IMR-90 (cell line): ENCODE measurements around the gene SLPI. TPM values are rescaled to one million over a fixed set of nuclear protein-coding genes. Genes with fewer than 3 reads are reported as not detected.

ENCODE experiments used
- ATAC-seq: fragments of 200-7000 bp; cut with Tn5 transposase; 2 replicates; pipeline ENCODE4 v1.9.1; 2020; ENCODE audit warnings: low read depth, mild to moderate bottlenecking, moderate library complexity
- BruUV-seq: library from RNA; stranded (reverse); fragments of 400-500 nt; replicated peaks from 2 replicates; lab custom pipeline; 2021; lab: Mats Ljungman, UMichigan
- CTCF ChIA-PET: fragments of 300-600 bp; formaldehyde crosslinking; extraction: SDS; loops from one replicate; lab custom pipeline; 2021; ENCODE audit warnings: antibody characterized with exemption; lab: Yijun Ruan, JAX
- POLR2A ChIA-PET: fragments of 300-600 bp; sonication (Branson Sonifier 250); formaldehyde crosslinking; loops from one replicate; lab custom pipeline; 2022; ENCODE audit warnings: antibody characterized with exemption; ENCODE audit not compliant: unreplicated experiment; lab: Charles Lee
- DNase-seq: peaks from one replicate; pipeline ENCODE4 v3.0.0; 2013
- H2AFZ ChIP-seq: replicated peaks from 2 replicates; pipeline ENCODE3; 2013; ENCODE audit warnings: low read length, mild to moderate bottlenecking; ENCODE audit not compliant: poor library complexity
- H2AK5ac ChIP-seq: 2 replicates; pipeline ENCODE4 v1.6.1; 2013; ENCODE audit warnings: low read depth, low read length, inconsistent platforms
- H2AK9ac ChIP-seq: replicated peaks from 2 replicates; pipeline ENCODE3; 2013; ENCODE audit warnings: mild to moderate bottlenecking, low read depth, low read length, moderate library complexity; ENCODE audit not compliant: poor library complexity
- H2BK120ac ChIP-seq: 2 replicates; pipeline ENCODE4 v1.6.1; 2013; ENCODE audit warnings: low read depth, low read length, inconsistent platforms
- H2BK15ac ChIP-seq: 3 replicates; pipeline ENCODE4 v1.6.1; 2013; ENCODE audit warnings: low read depth, low read length, inconsistent platforms
- H2BK20ac ChIP-seq: 2 replicates; pipeline ENCODE4 v1.6.1; 2013; ENCODE audit warnings: low read depth, mild to moderate bottlenecking, inconsistent platforms, low read length, moderate library complexity
- H2BK5ac ChIP-seq: 2 replicates; pipeline ENCODE4 v1.6.1; 2013; ENCODE audit warnings: mild to moderate bottlenecking, low read depth, low read length, inconsistent platforms; ENCODE audit not compliant: poor library complexity, severe bottlenecking
- H3K14ac ChIP-seq: replicated peaks from 2 replicates; pipeline ENCODE4 v1.6.1; 2013; ENCODE audit warnings: low read depth, low read length, inconsistent platforms
- H3K18ac ChIP-seq: 2 replicates; pipeline ENCODE4 v1.6.1; 2013; ENCODE audit warnings: low read depth, low read length, control low read depth
- H3K23ac ChIP-seq: 2 replicates; pipeline ENCODE4 v1.6.1; 2013; ENCODE audit warnings: low read depth, low read length, inconsistent platforms
- H3K27ac ChIP-seq: 2 replicates; pipeline ENCODE4 v1.5.1; 2013; ENCODE audit warnings: mild to moderate bottlenecking, control low read depth, low read length; ENCODE audit not compliant: insufficient read depth
- H3K27me3 ChIP-seq: 2 replicates; pipeline ENCODE4 v1.6.1; 2013; ENCODE audit warnings: low read length; ENCODE audit not compliant: control insufficient read depth, insufficient read depth
- H3K36me3 ChIP-seq: 2 replicates; pipeline ENCODE4 v1.6.1; 2013; ENCODE audit warnings: low read length, mixed read lengths; ENCODE audit not compliant: control insufficient read depth, insufficient read depth
- H3K4ac ChIP-seq: 2 replicates; pipeline ENCODE4 v1.6.1; 2013; ENCODE audit warnings: low read depth, low read length, inconsistent platforms
- H3K4me1 ChIP-seq: 2 replicates; pipeline ENCODE4 v1.6.1; 2013; ENCODE audit warnings: low read length, mixed read lengths; ENCODE audit not compliant: control insufficient read depth, insufficient read depth
- H3K4me2 ChIP-seq: 2 replicates; pipeline ENCODE4 v1.6.1; 2013; ENCODE audit warnings: low read depth, mild to moderate bottlenecking, control low read depth, low read length, moderate library complexity
- H3K4me3 ChIP-seq: 2 replicates; pipeline ENCODE4 v1.5.1; 2013; ENCODE audit warnings: low read depth, mild to moderate bottlenecking, control low read depth, low read length, moderate library complexity; ENCODE audit not compliant: insufficient read depth
- H3K56ac ChIP-seq: 2 replicates; pipeline ENCODE4 v1.6.1; 2013; ENCODE audit warnings: low read length, inconsistent platforms; ENCODE audit not compliant: insufficient read depth; ENCODE audit errors: extremely low read depth
- H3K79me1 ChIP-seq, 2 experiments: 2 replicates each; pipeline ENCODE4 v1.6.1; 2013; ENCODE audit warnings: low read length in 2 of 2, inconsistent platforms in 1 of 2, low read depth in 1 of 2
- H3K9ac ChIP-seq: 2 replicates; pipeline ENCODE4 v1.6.1; 2013; ENCODE audit warnings: low read depth, low read length, control low read depth
- H3K9me1 ChIP-seq: 2 replicates; pipeline ENCODE4 v1.6.1; 2013; ENCODE audit warnings: low read length, inconsistent platforms; ENCODE audit not compliant: insufficient read depth
- H3K9me3 ChIP-seq: 2 replicates; pipeline ENCODE4 v1.6.1; 2013; ENCODE audit warnings: low read length; ENCODE audit not compliant: control insufficient read depth, insufficient read depth
- H4K20me1 ChIP-seq: 2 replicates; pipeline ENCODE4 v1.6.1; 2013; ENCODE audit warnings: low read length, inconsistent platforms; ENCODE audit not compliant: insufficient read depth
- H4K5ac ChIP-seq: 2 replicates; pipeline ENCODE4 v1.6.1; 2013; ENCODE audit warnings: mild to moderate bottlenecking, low read depth, low read length, control low read depth
- H4K8ac ChIP-seq, 2 experiments: 2 replicates each; pipeline ENCODE4 v1.6.1; 2013; ENCODE audit warnings: low read depth in 2 of 2, low read length in 2 of 2, control low read depth in 1 of 2, inconsistent platforms in 1 of 2
- H4K91ac ChIP-seq: 2 replicates; pipeline ENCODE4 v1.6.1; 2013; ENCODE audit warnings: low read depth, low read length, inconsistent platforms; ENCODE audit not compliant: insufficient read depth
- BHLHE40 ChIP-seq: fragments of 150-350 bp; IDR thresholded peaks from 2 replicates; pipeline ENCODE4 v1.6.1; 2016; ENCODE audit warnings: mild to moderate bottlenecking, low read depth, low read length
- CEBPB ChIP-seq: IDR thresholded peaks from 2 replicates; pipeline ENCODE4 v1.6.1; 2012; ENCODE audit warnings: low read depth, low read length, improper control_type of control experiment
- MAZ ChIP-seq: IDR thresholded peaks from 2 replicates; pipeline ENCODE4 v1.6.1; 2012; ENCODE audit warnings: low read depth, mild to moderate bottlenecking, low read length, improper control_type of control experiment, moderate library complexity, borderline replicate concordance
- SMC3 ChIP-seq: fragments of 150-350 bp; IDR thresholded peaks from 2 replicates; pipeline ENCODE4 v1.6.1; 2016; ENCODE audit warnings: low read depth, mild to moderate bottlenecking, antibody characterized with exemption, low read length, moderate library complexity
- WGBS, 2 experiments: methylation state at CpG; one replicate each; pipeline versions ENCODE4 v1.1.5 to v1.1.7; 2013; ENCODE audit warnings: missing lambda C conversion rate in 2 of 2; ENCODE audit not compliant: insufficient read length in 1 of 2; ENCODE audit errors: extremely low coverage in 2 of 2; 5-methylcytosine and 5-hydroxymethylcytosine counted together
- dilution Hi-C: fragments of 300-500 bp; cut with HindIII; formaldehyde crosslinking; loops from one replicate; pipeline ENCODE4 v1.14.3; 2018; ENCODE audit warnings: low sequenced_read_pairs; ENCODE audit not compliant: unreplicated experiment
- in situ Hi-C: fragments of 300-500 bp; cut with MboI; formaldehyde crosslinking; loops from 3 replicates; pipeline ENCODE4 v1.14.3; 2019; ENCODE audit warnings: low sequenced_read_pairs, inconsistent platforms, mixed read lengths
- intact Hi-C: fragments of 100-400 bp; cut with micrococcal nuclease; formaldehyde crosslinking; loops from 2 replicates; pipeline ENCODE4 v1.10.0; 2022
- polyA plus RNA-seq, 3 experiments: library from polyadenylated mRNA; depleted of rRNA; stranded (reverse); fragments of >200 nt; gene quantifications; 2 replicates each; pipeline ENCODE4 v1.2.3, GENCODE V29; 2012; ENCODE audit warnings: low replicate concordance in 1 of 3
- total RNA-seq: library from RNA; depleted of rRNA; stranded (reverse); fragments of >200 nt; gene quantifications from 2 replicates; pipeline ENCODE4 v1.2.3, GENCODE V29; 2012
- TF ChIP-seq, protein P1 (sequence below): fragments of 150-350 bp; IDR thresholded peaks from 2 replicates; pipeline ENCODE4 v1.6.1; 2016; ENCODE audit warnings: low read depth, mild to moderate bottlenecking, low read length, moderate library complexity, borderline replicate concordance

Gene SLPI
- total and polyA plus RNA-seq, 2 of the 4 experiments (the other 2 are of a cell fraction), result not detected

DNA sequence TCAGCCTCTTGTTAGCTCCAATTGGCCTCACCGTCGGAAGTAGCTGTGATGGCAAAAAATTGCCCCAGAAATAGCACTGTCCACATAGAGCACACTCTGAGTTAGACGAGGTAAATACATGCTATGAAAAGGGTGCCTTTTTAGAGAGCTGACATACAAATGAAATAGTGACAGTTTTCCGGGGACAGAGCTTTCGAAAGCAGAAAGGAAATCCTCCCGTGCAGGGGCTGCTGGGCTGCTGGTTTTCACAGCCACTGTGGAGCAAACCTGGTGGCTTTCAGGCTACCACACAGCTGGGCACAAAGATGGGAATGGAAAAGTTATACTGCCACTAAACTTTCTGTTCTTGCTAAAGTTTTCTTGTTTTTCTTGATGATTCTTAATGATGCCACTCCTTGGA is 8.3 kb downstream of the SLPI start:
- DNase-seq (no peak), ATAC-seq (no peak)
- Histone ChIP-seq H3K23ac (no peak overlapping the region), H2BK20ac (no peak overlapping the region), H2AK5ac (no peak overlapping the region), H2BK120ac (no peak overlapping the region), H3K4ac (no peak overlapping the region), H3K27ac (no peak overlapping the region), H2BK5ac (no peak overlapping the region), H3K14ac (no peak overlapping the region), H3K4me1 (no peaks in the 10 kb centered on the region), H4K20me1 (no peaks in the 10 kb centered on the region), H3K9me3 (no peaks in the 10 kb centered on the region), H2AK9ac (no peak overlapping the region), H3K4me2 (no peak overlapping the region), H3K27me3 (peaks cover 8% of the 10 kb centered on the region; the same call in 1 of the 2 replicates), H3K56ac (no peak overlapping the region), H3K79me1 (no peaks in the 10 kb centered on the region), H4K91ac (no peak overlapping the region), H3K9me1 (no peaks in the 10 kb centered on the region), H4K8ac (no peak overlapping the region), H2AFZ (no peak overlapping the region), H3K18ac (no peak overlapping the region), H3K4me3 (no peak overlapping the region), H2BK15ac (no peak overlapping the region), H4K5ac (no peak overlapping the region), H3K36me3 (no peaks in the 10 kb centered on the region), H3K9ac (no peak overlapping the region)
- CTCF ChIA-PET, result no interaction called here
- dilution Hi-C loops (no loop called here), in situ Hi-C loops (no loop called here), intact Hi-C loops (no loop called here)
- POLR2A ChIA-PET, result no interaction called here
- no CpG with 5 or more reads among the region's 6 CpGs for WGBS, 2 experiments
- TF ChIP-seq BHLHE40, result no peak
- TF ChIP-seq CEBPB, result no peak
- TF ChIP-seq MAZ, result no peak
- no peak for TF ChIP-seq SMC3
- TF ChIP-seq, protein P1, sequence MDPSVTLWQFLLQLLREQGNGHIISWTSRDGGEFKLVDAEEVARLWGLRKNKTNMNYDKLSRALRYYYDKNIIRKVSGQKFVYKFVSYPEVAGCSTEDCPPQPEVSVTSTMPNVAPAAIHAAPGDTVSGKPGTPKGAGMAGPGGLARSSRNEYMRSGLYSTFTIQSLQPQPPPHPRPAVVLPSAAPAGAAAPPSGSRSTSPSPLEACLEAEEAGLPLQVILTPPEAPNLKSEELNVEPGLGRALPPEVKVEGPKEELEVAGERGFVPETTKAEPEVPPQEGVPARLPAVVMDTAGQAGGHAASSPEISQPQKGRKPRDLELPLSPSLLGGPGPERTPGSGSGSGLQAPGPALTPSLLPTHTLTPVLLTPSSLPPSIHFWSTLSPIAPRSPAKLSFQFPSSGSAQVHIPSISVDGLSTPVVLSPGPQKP, result no peak
- no TSS peak for BruUV-seq
